OCI-LY3 (cell line): Measurements from ENCODE around the gene NT5E.

Experiments
- CTCF ChIP-seq: fragments of 200-600, 300-600 bp; sonication (generic); IDR thresholded peaks from 2 replicates; pipeline ENCODE4 v1.5.1; 2014; ENCODE audit warnings: antibody characterized with exemption, low read length, low read depth
- EZH2phosphoT487 ChIP-seq: fragments of 200-600 bp; shearing (Covaris generic); IDR thresholded peaks from 2 replicates; pipeline ENCODE4 v1.6.1; 2018; ENCODE audit warnings: antibody characterized with exemption, mixed run types, low read depth

- no peak for TF ChIP-seq CTCF
- no peak for TF ChIP-seq EZH2phosphoT487
Measured at GRCh38 chr6:85498596-85499258, 48.8 kb downstream of the NT5E start.
